Activated effector memory CD4-positive, alpha-beta T cell treated with anti-CD3 and anti-CD28 coated beads, Interleukin-2, amount 50 U/mL, for 16 hours (primary cell): Measurements from ENCODE around the gene DHRSX.
"Not testable (repeated sequence)": the region's sequence is repeated elsewhere in the genome, so short reads cannot be mapped to it uniquely, and the experiment has no call there.

ENCODE experiments used
- DNase-seq: peaks from one replicate; pipeline ENCODE4 v3.0.0-alpha.2; 2020

Gene DHRSX

DNA sequence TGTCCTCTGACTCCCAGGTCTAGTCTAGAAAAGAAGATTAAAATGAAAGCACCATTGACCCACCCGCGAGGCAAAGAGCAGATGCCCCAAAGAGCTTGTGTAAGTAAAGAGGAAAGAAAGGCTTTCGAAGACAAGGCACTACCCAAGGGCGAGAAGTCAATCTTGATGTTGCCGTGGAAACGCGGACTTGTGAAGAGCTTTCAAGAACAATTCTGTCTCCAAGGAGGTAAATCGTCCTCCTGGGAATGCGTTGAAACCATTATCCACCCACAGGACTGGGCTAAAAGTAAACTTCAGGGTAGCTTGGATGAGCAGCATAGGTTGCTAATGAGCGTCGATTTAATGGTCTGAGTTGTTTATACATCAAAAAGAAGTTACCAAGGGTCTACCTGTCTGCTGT, 189.3 kb downstream of the DHRSX start:
- DNase-seq: no peak

DNA sequence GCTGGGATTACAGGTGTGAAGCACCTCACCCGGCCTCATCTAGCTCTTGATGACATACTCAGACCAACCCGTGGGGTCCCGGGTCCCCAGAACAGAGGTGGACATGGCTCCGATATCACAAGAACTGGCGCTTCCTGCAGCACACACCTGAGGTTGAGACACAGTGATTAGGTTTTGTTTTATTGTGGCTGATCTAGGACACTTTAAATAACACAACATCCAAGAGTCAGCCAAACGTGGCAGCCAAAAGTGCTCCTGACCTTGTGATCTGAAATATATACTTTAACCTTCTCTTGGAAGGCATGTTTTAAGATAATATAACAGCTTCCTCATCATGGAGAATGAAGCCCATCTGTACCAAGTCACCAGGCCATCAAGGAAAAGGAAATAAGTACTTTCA, 198.9 kb downstream of the DHRSX start:
- DNase-seq: no peak

DNA sequence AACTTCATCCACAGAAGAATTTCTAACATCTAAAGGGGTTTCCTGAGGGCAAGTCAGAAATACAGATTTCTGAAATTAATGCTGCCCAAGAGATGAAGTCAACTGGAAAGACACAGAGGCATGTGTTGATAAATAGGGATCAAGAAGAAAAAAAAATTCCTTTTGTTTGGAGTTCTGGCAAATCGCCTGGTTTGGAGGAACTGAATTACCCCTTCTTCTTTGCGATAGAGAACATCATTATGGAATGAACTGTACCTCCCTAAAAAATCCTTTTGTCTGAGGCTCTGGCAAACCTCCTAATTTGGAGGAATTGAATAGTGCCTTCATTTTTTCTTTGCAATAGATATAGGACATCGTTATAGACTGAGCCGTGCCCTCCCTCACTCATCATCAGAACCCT, 200.9 kb downstream of the DHRSX start:
- no peak for DNase-seq

DNA sequence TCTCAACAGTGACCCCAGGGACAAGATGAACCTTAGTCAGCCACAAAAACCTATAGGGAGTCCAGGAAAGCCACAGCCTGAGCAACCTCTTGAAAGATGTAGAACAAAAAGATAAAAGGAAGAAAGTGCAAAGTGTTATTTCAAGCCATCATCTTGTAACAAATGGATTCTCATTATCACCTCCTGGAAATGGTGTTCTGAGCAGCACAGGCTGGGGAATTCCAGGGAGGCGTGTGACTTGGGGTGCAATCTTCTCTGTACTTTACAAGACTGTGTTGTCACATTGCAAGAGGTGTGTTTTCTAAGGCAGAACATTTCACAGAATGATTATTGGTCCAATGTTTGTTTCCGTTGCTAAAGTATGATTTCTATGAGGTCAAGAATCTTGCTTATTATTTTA, 214.0 kb downstream of the DHRSX start:
- no peak for DNase-seq

GRCh38 chrX:2284601-2285000, 216.2 kb downstream of the DHRSX start:
- no peak for DNase-seq

DNA sequence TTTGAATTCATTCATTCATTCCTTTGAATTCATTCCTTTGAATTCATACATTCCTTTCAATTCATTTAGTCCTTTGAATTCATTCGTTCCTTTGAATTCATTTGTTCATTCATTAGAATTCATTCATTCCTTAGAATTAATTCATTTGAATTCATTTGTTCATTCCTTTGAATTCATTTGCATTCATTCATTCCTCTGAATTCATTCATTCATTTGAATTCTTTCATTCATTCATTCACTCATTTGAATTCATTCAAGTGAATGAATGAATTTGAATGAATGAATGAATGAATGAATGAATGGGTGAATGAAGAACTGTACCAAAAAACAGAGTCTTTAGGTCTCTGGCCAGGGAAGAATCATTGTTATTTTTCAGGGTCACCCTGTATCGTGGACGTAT, 216.6 kb downstream of the DHRSX start:
- no peak for DNase-seq

GRCh38 chrX:2283111-2283859, 217.5 kb downstream of the DHRSX start:
- DNase-seq: no peak

- DNase-seq: no peak
Observed at GRCh38 chrX:2282490-2283090, 218.2 kb downstream of the DHRSX start.

GRCh38 chrX:2272337-2272736, 228.4 kb downstream of the DHRSX start:
- no peak for DNase-seq

DNA sequence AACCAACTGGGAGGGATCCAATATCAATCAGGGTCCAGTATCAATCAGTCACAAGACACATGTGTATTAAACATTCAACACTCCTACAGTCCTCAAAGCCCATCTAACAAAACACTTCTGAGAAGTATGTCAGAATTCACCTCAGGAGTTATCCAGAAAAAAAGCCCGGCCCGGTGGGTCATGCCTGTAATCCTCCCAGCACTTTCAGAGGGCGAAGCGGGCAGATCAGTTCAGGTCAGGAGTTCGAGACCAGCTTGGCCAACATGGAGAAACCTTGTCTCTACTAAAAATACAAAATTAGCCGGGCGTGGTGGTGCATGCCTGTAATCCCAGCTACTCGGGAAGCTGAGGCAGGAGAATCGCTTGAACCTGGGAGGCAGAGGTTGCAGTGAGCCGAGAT, 229.2 kb downstream of the DHRSX start:
- DNase-seq: not testable (repeated sequence)

- not testable (repeated sequence) for DNase-seq
Observed at GRCh38 chrX:2270783-2271182, 230.0 kb downstream of the DHRSX start.

- DNase-seq: no peak
Observed at GRCh38 chrX:2267890-2268289, 232.9 kb downstream of the DHRSX start.

DNA sequence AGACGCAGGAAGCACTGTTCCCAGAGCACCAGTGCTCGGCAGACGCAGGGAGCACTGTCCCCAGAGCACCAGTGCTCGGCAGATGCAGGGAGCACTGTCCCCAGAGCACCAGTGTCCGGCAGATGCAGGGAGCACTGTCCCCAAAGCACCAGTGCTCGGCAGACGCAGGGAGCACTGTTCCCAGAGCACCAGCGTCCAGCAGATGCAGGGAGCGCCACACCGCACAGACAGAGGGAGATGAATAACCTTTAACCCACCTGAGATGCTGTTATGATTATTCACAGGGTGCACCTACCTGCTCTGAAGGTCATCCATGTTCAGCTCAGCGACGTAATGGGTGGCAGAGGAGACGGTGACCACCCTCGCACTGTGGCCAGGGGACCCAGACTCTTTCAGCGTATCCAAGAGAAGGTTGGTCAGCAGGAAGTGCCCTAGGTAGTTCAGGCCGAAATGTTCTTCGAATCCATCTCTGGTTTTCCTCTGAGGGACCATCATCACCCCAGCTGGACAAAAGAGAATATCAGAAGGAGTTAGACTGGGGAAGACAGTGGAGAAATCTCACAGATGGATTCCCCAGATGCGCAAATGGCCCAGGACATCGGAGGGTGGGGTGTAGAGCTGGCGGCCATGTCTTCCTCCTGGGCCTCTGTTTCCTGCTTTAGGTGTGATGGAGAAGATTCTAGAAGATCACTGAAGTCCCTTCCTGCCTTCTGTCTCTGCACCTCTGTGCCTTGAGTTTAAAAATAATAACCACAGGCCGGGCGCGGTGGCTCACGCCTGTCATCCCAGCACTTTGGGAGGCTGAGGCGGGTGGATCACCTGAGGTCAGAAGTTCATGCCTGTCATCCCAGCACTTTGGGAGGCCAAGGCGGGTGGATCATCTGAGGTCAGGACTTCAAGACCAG, 234.1 kb downstream of the DHRSX start:
- no peak for DNase-seq

- DNase-seq: peak; percentile 14
Observed at GRCh38 chrX:2265658-2266444, 234.9 kb downstream of the DHRSX start.

GRCh38 chrX:2264179-2265030, 236.4 kb downstream of the DHRSX start:
- peak; percentile 33 for DNase-seq

- peak; percentile 22 for DNase-seq
Observed at GRCh38 chrX:2263203-2263602, 237.6 kb downstream of the DHRSX start.

- peak; percentile 53 for DNase-seq
Observed at GRCh38 chrX:2262668-2263055, 238.1 kb downstream of the DHRSX start.

- DNase-seq: peak; percentile 61
Observed at GRCh38 chrX:2261831-2262667, 238.7 kb downstream of the DHRSX start.

DNA sequence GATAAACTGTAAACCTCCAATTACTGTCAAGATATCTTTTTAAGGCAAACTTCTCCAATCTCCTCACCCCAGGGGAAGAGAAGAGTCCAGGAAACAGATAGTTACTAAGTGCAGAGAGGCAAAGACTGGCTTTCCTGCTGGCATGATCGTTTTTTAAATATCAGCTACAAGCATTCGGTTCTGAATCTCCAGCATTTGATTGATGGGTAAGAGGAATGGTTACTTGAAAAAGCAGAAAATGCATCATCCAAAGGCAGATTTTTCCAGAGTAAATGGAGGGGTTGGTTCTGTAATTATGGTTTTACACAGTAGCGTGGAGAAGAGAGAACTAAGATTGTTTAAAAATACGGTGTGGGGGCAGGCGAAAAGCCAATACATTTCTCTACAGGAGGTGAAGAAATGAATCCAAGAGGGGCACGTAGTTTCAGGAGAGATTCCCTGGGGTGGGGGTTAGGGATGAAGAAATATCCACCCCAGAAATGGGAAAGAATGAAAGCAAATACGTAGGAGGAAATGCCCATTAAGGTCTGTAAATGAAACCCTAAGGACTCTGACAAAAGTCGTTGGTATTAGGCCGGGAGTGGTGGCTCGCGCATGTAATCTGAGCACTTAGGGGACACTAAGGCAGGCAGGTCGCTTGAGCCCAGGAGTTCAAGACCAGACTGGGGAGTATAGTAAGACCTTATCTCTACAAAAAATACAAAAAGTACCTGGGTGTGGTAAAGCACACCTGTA, 248.3 kb downstream of the DHRSX start:
- no peak for DNase-seq

- DNase-seq: no peak
Observed at GRCh38 chrX:2251211-2251610, 249.6 kb downstream of the DHRSX start.
